Measurements from ENCODE around the gene RASEF.

The RASEF gene

DNA sequence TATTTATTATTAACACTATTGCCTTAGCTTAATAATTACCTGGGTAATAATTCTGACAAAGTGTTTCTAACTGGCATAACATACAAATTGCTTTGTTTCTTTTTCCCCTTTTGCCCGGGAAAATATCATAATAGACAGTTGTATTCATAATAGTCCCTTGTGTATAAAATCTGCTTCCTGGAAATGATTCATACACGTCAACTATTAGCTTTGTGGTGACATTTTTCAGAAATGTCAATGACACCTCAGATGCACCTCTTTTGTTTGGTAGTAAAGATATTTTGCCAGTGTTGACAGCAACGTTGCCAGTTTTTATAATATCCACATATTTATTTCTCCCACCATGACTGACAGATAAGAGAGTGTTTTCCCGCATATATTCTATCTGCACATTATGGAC is 73.0 kb downstream of the RASEF start:
- DNase-seq (ENCODE audit: low read depth) = no peak
- no peak overlapping the region for H3K4me3 ChIP-seq (ENCODE audit: control insufficient read depth, low read depth, low read length)

DNA sequence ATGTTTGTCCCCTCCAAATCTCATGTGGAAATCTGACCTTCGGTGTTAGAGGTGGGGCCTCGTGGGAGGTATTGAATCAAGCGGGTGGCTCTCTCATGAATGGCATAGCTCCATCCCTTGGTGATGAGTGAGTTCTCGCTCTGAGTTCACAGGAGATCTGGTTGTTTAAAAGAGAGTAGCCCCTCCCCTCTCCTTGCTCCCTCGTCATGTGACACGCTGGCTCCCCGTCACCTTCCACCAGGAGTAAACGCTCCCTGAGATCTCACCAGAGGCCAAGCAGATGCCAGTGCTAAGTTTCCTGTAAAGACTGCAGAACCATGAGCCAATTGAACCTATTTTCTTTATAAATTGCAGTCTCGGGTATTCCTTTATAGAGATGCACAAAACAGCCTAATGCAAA is 74.5 kb downstream of the RASEF start:
- DNase-seq (ENCODE audit: low read depth) = no peak
- H3K4me3 ChIP-seq (ENCODE audit: control insufficient read depth, low read depth, low read length) = no peak overlapping the region
- TF ChIP-seq, protein P1, sequence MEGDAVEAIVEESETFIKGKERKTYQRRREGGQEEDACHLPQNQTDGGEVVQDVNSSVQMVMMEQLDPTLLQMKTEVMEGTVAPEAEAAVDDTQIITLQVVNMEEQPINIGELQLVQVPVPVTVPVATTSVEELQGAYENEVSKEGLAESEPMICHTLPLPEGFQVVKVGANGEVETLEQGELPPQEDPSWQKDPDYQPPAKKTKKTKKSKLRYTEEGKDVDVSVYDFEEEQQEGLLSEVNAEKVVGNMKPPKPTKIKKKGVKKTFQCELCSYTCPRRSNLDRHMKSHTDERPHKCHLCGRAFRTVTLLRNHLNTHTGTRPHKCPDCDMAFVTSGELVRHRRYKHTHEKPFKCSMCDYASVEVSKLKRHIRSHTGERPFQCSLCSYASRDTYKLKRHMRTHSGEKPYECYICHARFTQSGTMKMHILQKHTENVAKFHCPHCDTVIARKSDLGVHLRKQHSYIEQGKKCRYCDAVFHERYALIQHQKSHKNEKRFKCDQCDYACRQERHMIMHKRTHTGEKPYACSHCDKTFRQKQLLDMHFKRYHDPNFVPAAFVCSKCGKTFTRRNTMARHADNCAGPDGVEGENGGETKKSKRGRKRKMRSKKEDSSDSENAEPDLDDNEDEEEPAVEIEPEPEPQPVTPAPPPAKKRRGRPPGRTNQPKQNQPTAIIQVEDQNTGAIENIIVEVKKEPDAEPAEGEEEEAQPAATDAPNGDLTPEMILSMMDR (conservative IDR thresholded peaks at IDR 0.05; ENCODE audit: control insufficient read depth, insufficient read depth, low read depth, low read length) = no peak

More for the DNA sequence above, 73.0 kb downstream of the RASEF start:
- TF ChIP-seq, protein P1 (conservative IDR thresholded peaks at IDR 0.05; ENCODE audit: control insufficient read depth, insufficient read depth, low read depth, low read length) = no peak

DNA sequence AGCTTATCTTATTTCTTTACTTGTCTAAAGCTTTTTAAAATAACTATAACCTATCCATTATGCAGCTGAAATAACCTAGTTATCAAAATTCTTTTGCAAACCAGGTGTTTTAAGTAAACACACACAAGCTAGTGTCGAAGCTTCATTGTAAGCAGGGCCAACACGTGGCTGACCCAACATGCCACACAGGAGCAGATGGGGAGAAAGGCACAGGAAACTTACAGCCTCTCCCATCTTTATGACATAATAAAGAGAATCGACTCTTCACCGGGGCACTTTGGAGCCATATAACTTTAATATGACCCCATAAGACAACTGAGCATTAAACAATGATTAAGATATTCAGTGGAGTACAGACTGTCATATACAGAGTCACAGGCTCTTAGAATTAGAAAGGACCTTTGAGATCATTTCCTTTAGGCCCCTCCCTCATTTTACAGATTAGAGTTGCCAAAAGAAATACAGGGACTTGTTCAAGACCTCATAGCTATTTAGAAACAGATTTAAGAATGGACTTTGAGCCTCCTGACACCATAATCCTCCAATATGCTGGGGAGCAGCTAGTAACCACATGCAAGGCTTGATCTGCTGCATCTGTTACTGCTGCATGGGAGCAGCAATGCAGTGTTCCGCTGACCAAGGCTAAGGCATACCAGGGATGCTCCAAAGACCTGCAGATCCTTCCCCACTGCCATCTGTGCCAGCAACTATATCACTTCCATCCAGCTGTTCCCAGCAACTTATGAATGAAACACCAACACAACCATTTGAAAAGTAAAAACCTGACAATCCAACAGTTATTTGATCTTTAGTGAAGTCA is 75.4 kb downstream of the RASEF start:
- TF ChIP-seq, protein P1 (conservative IDR thresholded peaks at IDR 0.05; ENCODE audit: control insufficient read depth, insufficient read depth, low read depth, low read length) = no peak
- no peak overlapping the region for H3K4me3 ChIP-seq (ENCODE audit: control insufficient read depth, low read depth, low read length)
- no peak for DNase-seq (ENCODE audit: low read depth)

DNA sequence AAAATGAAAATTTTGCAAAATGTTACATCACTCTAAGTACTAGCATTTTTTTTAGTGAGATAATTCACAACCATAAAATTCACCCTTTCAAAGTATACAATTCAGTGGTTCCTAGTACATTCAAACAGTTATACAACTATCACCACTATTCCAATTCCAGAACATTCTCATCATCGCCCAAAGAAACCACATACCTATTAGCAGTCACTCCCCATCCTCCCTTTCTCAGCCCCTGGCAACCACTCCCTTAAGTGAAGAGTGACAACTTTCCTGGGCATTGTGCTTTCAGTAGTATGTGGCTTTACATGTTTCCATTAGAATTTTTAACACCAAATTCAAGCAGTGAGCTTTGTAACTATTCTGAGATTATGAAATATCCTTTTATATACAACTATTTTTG is 81.4 kb downstream of the RASEF start:
- H3K4me3 ChIP-seq (ENCODE audit: control insufficient read depth, low read depth, low read length) = no peak overlapping the region
- TF ChIP-seq, protein P1 (conservative IDR thresholded peaks at IDR 0.05; ENCODE audit: control insufficient read depth, insufficient read depth, low read depth, low read length) = no peak
- DNase-seq (ENCODE audit: low read depth) = no peak

DNA sequence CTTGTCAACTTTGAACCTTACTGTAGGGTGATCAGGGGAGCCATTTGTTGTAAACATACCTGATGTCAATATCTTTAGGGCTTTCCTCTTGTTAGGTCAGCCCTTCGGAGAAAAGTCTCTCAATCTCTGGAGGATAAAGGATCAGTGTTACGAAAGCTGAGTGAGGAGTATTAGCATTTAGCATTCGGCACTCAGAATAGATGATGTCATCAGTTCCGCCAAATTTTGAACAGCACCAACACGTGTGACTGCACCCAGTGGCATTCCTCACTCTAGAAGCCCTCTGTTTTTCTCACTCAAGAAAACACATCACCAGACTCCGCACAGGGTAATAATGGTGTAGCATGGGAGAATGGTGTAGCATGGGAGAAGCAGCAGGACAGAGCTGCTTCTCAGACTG is 87.8 kb downstream of the RASEF start:
- DNase-seq (ENCODE audit: low read depth) = no peak
- H3K4me3 ChIP-seq (ENCODE audit: control insufficient read depth, low read depth, low read length) = no peak overlapping the region
- TF ChIP-seq, protein P1 (conservative IDR thresholded peaks at IDR 0.05; ENCODE audit: control insufficient read depth, insufficient read depth, low read depth, low read length) = no peak

DNA sequence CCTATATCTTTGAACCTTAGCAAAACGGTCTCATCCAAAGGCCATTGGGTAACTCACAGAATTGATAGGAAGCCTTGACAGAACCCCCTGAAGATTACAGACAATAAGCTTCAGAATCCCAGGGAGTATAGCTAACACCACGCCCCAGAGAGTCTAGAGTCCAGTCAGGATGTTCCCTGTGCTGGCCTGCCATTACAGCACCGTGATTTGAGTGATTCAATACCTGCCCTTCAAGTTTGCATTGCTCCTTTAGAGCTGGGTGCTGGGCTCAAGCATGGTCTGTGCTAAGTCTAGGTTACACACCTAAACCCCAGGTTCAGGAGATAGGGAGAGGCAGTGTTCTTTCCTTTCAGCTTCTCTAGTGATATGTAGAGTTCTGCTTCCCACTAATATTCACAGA is 90.5 kb downstream of the RASEF start:
- DNase-seq (ENCODE audit: low read depth) = no peak
- TF ChIP-seq, protein P1 (conservative IDR thresholded peaks at IDR 0.05; ENCODE audit: control insufficient read depth, insufficient read depth, low read depth, low read length) = no peak

More for the DNA sequence above, 90.5 kb downstream of the RASEF start:
- no peak overlapping the region for H3K4me3 ChIP-seq (ENCODE audit: control insufficient read depth, low read depth, low read length)

Measured in fibroblast of mammary gland (primary cell).